Activated T-cell treated with anti-CD3 and anti-CD28 coated beads, Interleukin-2, amount 50 U/mL, for 4 hours (primary cell): ENCODE data around the gene PNLIP. TPM values are rescaled to one million over a fixed set of nuclear protein-coding genes. Genes with fewer than 3 reads are reported as not detected.

ENCODE experiments used
- ATAC-seq, 2 donors: fragments of 200-7000 bp; cut with Tn5 transposase; one replicate each; pipeline ENCODE4 v1.10.0; 2021
- DNase-seq: peaks from one replicate; pipeline ENCODE4 v3.0.0-alpha.2; 2020
- H3K27me3 Mint-ChIP-seq: one replicate; pipeline ENCODE4 v1.8.0; 2021; ENCODE audit warnings: low read depth, mixed read lengths
- H3K36me3 Mint-ChIP-seq: one replicate; pipeline ENCODE4 v1.8.0; 2022; ENCODE audit warnings: mixed read lengths; ENCODE audit not compliant: insufficient read depth
- H3K4me1 Mint-ChIP-seq: one replicate; pipeline ENCODE4 v1.8.0; 2021; ENCODE audit warnings: low read depth, mixed read lengths
- H3K4me3 Mint-ChIP-seq: one replicate; pipeline ENCODE4 v1.8.0; 2021; ENCODE audit warnings: mild to moderate bottlenecking, moderate library complexity, mixed read lengths
- H3K9me3 Mint-ChIP-seq: one replicate; pipeline ENCODE4 v1.8.0; 2021; ENCODE audit warnings: mixed read lengths
- total RNA-seq, 3 donors: library from RNA; stranded (reverse); gene quantifications; one replicate each; pipeline ENCODE4 v1.2.1, GENCODE V29; 2021

The PNLIP gene
- total RNA-seq, 3 donors from 2014 or later: 0.87 to 1.8 (median 1.5) TPM

DNA sequence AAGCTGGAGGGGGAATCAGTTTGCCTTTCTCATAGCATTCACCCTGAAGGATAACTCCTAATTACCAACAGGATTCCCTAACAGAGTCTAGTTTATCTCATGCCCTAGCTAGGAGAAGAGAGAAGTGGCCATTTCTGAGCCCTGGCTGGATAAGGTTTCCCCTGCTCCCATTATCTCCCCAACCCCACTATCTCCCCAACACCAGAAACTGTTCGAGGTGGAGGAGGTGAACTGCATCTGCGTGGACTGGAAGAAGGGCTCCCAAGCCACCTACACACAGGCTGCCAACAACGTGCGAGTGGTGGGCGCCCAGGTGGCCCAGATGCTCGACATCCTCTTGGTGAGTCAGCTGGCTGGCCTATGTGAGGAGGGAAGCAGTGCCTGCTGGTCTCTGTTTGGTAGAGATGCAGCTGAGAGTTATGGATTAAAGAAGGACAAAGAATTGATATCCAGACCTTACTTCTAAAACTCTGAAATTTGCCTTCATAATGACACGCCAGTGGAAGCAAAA is 48.8 kb downstream of the PNLIP start:
- Mint-ChIP-seq H3K27me3 (no peaks in the 10 kb centered on the region), H3K9me3 (no peaks in the 10 kb centered on the region), H3K36me3 (no peaks in the 10 kb centered on the region), H3K4me1 (no peaks in the 10 kb centered on the region), H3K4me3 (no peak overlapping the region)
- no peak for ATAC-seq
- no peak for DNase-seq

GRCh38 chr10:116596062-116596461 is 50.3 kb downstream of the PNLIP start:
- Mint-ChIP-seq H3K27me3 (no peaks in the 10 kb centered on the region), H3K36me3 (no peaks in the 10 kb centered on the region), H3K9me3 (no peaks in the 10 kb centered on the region), H3K4me3 (no peak overlapping the region), H3K4me1 (no peaks in the 10 kb centered on the region)
- DNase-seq: no peak
- no peak for ATAC-seq

DNA sequence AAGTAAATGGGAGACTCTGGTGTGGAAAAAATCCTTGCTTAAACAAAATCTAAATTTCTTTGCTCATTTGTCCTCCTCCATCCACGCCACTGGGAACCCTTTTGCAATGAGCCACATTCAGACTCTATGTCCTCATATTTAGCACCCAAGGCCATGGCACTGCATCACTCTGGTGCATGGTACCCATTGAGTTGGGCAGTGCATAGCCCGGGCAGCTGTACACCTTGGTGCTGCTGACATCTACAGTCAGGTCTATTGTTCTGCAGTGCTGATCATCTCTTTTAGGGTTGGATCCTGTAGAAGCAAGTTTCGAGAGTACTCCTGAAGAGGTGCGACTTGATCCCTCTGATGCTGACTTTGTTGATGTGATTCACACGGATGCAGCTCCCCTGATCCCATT is 51.8 kb downstream of the PNLIP start:
- no peak for DNase-seq
- H3K4me1 Mint-ChIP-seq: no peaks in the 10 kb centered on the region
- no peaks in the 10 kb centered on the region for H3K36me3 Mint-ChIP-seq
- H3K27me3 Mint-ChIP-seq: no peaks in the 10 kb centered on the region
- H3K9me3 Mint-ChIP-seq: no peaks in the 10 kb centered on the region
- H3K4me3 Mint-ChIP-seq: no peak overlapping the region
- ATAC-seq: no peak

GRCh38 chr10:116598329-116598728 is 52.6 kb downstream of the PNLIP start:
- DNase-seq (no peak), ATAC-seq (no peak)
- Mint-ChIP-seq H3K4me1 (no peaks in the 10 kb centered on the region), H3K36me3 (no peaks in the 10 kb centered on the region), H3K27me3 (no peaks in the 10 kb centered on the region), H3K9me3 (no peaks in the 10 kb centered on the region), H3K4me3 (no peak overlapping the region)

DNA sequence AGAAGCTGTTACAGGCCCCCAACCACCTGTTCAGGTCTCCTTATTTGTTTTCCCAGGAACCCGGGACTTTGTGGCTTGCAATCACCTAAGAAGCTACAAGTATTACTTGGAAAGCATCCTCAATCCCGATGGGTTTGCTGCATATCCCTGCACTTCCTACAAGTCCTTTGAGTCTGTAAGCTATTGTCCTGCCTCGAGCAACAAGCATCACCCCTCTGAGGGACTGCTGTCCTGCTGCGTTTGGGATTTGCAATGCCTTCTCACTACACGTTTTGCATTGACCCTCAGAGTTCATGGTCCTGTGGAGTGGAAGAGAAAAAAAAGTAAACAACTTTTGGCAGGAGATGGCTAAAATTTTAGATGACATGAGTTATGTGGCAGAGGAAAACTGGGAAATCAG is 54.3 kb downstream of the PNLIP start:
- no peak overlapping the region for H3K4me3 Mint-ChIP-seq
- no peaks in the 10 kb centered on the region for H3K9me3 Mint-ChIP-seq
- ATAC-seq: no peak
- H3K4me1 Mint-ChIP-seq: no peaks in the 10 kb centered on the region
- no peak for DNase-seq
- no peaks in the 10 kb centered on the region for H3K27me3 Mint-ChIP-seq
- H3K36me3 Mint-ChIP-seq: no peaks in the 10 kb centered on the region

GRCh38 chr10:116602648-116603400 is 57.1 kb downstream of the PNLIP start:
- no peaks in the 10 kb centered on the region for H3K9me3 Mint-ChIP-seq
- H3K27me3 Mint-ChIP-seq: peaks cover 4% of the 10 kb centered on the region
- no peak overlapping the region for H3K4me3 Mint-ChIP-seq
- ATAC-seq (no peak), DNase-seq (no peak)
- no peaks in the 10 kb centered on the region for H3K4me1 Mint-ChIP-seq
- H3K36me3 Mint-ChIP-seq: no peaks in the 10 kb centered on the region

- H3K27me3 Mint-ChIP-seq: peaks cover 22% of the 10 kb centered on the region
- no peak overlapping the region for H3K4me3 Mint-ChIP-seq
- DNase-seq: no peak
- no peaks in the 10 kb centered on the region for H3K36me3 Mint-ChIP-seq
- no peaks in the 10 kb centered on the region for H3K9me3 Mint-ChIP-seq
- no peak for ATAC-seq
- no peaks in the 10 kb centered on the region for H3K4me1 Mint-ChIP-seq
Observed at GRCh38 chr10:116606061-116606483, 60.3 kb downstream of the PNLIP start.

- Mint-ChIP-seq H3K27me3 (peaks cover 22% of the 10 kb centered on the region), H3K9me3 (no peaks in the 10 kb centered on the region), H3K4me3 (no peak overlapping the region), H3K36me3 (no peaks in the 10 kb centered on the region), H3K4me1 (no peaks in the 10 kb centered on the region)
- no peak for ATAC-seq
- DNase-seq: no peak
Observed at GRCh38 chr10:116607336-116607735, 61.6 kb downstream of the PNLIP start.

DNA sequence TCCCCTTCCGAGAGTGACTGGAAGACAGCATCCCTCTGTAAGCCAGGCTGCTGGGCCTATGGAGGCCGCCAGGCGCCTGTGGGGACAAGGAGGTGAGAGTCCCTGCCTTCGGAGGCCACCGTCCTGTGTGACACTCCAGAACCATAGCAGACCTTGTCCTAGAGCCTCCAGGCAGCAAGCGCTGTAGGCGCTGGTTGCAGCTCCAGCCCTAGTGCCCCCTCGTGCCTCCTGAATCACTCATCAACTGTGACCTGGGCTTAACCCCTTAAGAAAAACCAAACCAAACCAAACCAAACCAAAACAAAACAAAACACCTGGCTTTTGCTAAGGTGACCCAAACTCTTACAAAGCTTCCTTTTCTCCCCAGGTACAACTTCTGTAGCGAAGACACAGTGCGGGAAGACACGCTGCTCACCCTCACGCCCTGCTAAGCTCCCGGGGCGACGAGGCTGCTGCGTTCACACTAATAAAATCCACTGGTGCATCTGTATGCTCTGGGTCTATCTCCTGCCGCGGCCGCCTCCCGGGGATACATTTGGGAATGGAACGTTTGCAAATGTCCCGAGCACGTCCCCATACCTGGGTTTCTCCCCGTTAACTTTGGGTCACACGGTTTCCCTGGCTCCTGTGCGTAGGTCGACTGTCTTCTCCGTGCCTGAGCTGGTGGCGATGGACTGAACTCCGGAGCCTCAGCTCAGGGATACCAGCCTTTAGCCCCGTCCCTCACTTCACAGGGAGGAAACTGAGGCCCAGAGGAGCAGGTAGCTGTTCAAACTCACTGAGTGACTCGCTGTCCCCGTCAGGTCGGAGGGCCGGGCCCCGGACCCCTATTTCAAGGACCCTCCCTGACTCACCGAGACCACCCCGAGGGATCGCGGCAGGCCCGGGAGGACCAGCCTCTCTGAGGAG is 63.2 kb downstream of the PNLIP start:
- peaks cover 22% of the 10 kb centered on the region for H3K27me3 Mint-ChIP-seq
- no peak overlapping the region for H3K4me3 Mint-ChIP-seq

GRCh38 chr10:116610443-116611152 is 64.9 kb downstream of the PNLIP start:
- Mint-ChIP-seq H3K36me3 (no peaks in the 10 kb centered on the region), H3K9me3 (no peaks in the 10 kb centered on the region), H3K4me3 (no peak overlapping the region), H3K4me1 (no peaks in the 10 kb centered on the region), H3K27me3 (peaks cover 22% of the 10 kb centered on the region)
- ATAC-seq (no peak), DNase-seq (no peak)

More for the DNA sequence above, 63.2 kb downstream of the PNLIP start:
- no peaks in the 10 kb centered on the region for H3K36me3 Mint-ChIP-seq
- H3K9me3 Mint-ChIP-seq: no peaks in the 10 kb centered on the region
- DNase-seq (no peak), ATAC-seq (no peak)
- no peaks in the 10 kb centered on the region for H3K4me1 Mint-ChIP-seq

- no peak for ATAC-seq
- Mint-ChIP-seq H3K27me3 (peaks cover 22% of the 10 kb centered on the region), H3K36me3 (no peaks in the 10 kb centered on the region), H3K4me1 (no peaks in the 10 kb centered on the region), H3K4me3 (no peak overlapping the region), H3K9me3 (no peaks in the 10 kb centered on the region)
- DNase-seq: no peak
Observed at GRCh38 chr10:116611153-116611545, 65.4 kb downstream of the PNLIP start.

DNA sequence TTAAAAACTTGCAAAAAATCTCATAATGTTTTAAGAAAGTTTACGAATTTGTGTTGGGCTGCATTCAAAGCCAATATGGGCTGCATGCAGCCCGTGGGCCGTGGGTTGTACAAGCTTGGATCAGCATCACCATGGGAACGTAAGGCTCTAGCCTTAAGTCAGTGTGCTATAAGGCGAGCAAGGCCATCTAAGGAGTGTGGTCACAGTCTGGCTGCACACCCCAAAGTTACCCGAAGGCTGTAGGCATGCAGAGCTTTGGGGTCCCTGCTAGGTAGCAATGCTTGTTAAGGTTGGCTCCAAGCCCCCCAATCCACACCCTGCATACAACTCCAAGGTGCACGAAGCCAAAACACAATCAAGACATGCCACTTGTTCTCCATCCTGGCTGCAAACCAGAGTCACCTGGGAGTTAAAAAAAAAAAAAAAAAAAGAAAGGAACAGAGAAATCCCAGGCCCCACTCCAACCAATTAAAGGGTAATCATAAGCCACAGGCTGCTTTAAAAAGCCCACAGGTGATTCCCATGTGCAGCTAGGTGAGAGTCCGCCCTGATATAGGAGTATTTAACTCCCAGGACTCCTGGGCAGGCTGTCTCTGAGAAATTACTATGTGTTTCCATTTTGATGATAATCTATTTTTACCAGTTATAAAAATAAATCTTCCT is 66.5 kb downstream of the PNLIP start:
- H3K27me3 Mint-ChIP-seq: peaks cover 20% of the 10 kb centered on the region
- ATAC-seq (no peak), DNase-seq (no peak)
- H3K9me3 Mint-ChIP-seq: no peaks in the 10 kb centered on the region
- no peaks in the 10 kb centered on the region for H3K36me3 Mint-ChIP-seq
- no peaks in the 10 kb centered on the region for H3K4me1 Mint-ChIP-seq
- no peak overlapping the region for H3K4me3 Mint-ChIP-seq

- H3K27me3 Mint-ChIP-seq: peaks cover 17% of the 10 kb centered on the region
- no peaks in the 10 kb centered on the region for H3K9me3 Mint-ChIP-seq
- ATAC-seq: no peak
- H3K4me1 Mint-ChIP-seq: no peaks in the 10 kb centered on the region
- no peak for DNase-seq
- H3K4me3 Mint-ChIP-seq: no peak overlapping the region
- no peaks in the 10 kb centered on the region for H3K36me3 Mint-ChIP-seq
Observed at GRCh38 chr10:116613471-116613870, 67.7 kb downstream of the PNLIP start.

GRCh38 chr10:116614796-116615195 is 69.1 kb downstream of the PNLIP start:
- H3K27me3 Mint-ChIP-seq: peaks cover 12% of the 10 kb centered on the region
- no peak for ATAC-seq
- no peaks in the 10 kb centered on the region for H3K4me1 Mint-ChIP-seq
- DNase-seq: no peak
- H3K36me3 Mint-ChIP-seq: no peaks in the 10 kb centered on the region
- H3K9me3 Mint-ChIP-seq: no peaks in the 10 kb centered on the region
- H3K4me3 Mint-ChIP-seq: no peak overlapping the region
